Nephron progenitor cell (in vitro differentiated cells): ENCODE data around the gene INPP5J.

ENCODE experiments used
- DNase-seq: peaks from one replicate; pipeline ENCODE4 v3.0.0; 2021
- H3K27ac Mint-ChIP-seq: 2 replicates; pipeline ENCODE4 v1.8.0; 2021; ENCODE audit warnings: mild to moderate bottlenecking, moderate library complexity, mixed read lengths
- H3K27me3 Mint-ChIP-seq: 2 replicates; pipeline ENCODE4 v1.8.0; 2021; ENCODE audit warnings: mild to moderate bottlenecking, low read depth, mixed read lengths; ENCODE audit not compliant: poor library complexity
- H3K36me3 Mint-ChIP-seq: 2 replicates; pipeline ENCODE4 v1.8.0; 2021; ENCODE audit warnings: low read depth, mixed read lengths
- H3K4me1 Mint-ChIP-seq: 2 replicates; pipeline ENCODE4 v1.8.0; 2021; ENCODE audit warnings: mixed read lengths
- H3K4me3 Mint-ChIP-seq: 2 replicates; pipeline ENCODE4 v1.8.0; 2021; ENCODE audit warnings: mild to moderate bottlenecking, moderate library complexity, mixed read lengths
- H3K9me3 Mint-ChIP-seq: 2 replicates; pipeline ENCODE4 v1.8.0; 2021; ENCODE audit warnings: mild to moderate bottlenecking, moderate library complexity, mixed read lengths
- CTCF ChIP-seq: fragments of 200-600 bp; sonication (generic); IDR thresholded peaks from 2 replicates; pipeline ENCODE4 v1.5.0; 2021; ENCODE audit warnings: antibody characterized with exemption

Gene INPP5J

GRCh38 chr22:31091106-31091975 is 31.4 kb upstream of the INPP5J start:
- no peak for DNase-seq
- no peaks in the 10 kb centered on the region for H3K9me3 Mint-ChIP-seq
- no peaks in the 10 kb centered on the region for H3K4me1 Mint-ChIP-seq
- no peak overlapping the region for H3K4me3 Mint-ChIP-seq
- H3K27me3 Mint-ChIP-seq: no peaks in the 10 kb centered on the region
- H3K36me3 Mint-ChIP-seq: peaks cover 25% of the 10 kb centered on the region
- H3K27ac Mint-ChIP-seq: no peak overlapping the region
- TF ChIP-seq CTCF: no peak

- DNase-seq: no peak
- no peak overlapping the region for H3K4me3 Mint-ChIP-seq
- no peaks in the 10 kb centered on the region for H3K9me3 Mint-ChIP-seq
- no peaks in the 10 kb centered on the region for H3K27me3 Mint-ChIP-seq
- TF ChIP-seq CTCF: no peak
- peaks cover 4% of the 10 kb centered on the region for H3K4me1 Mint-ChIP-seq
- H3K27ac Mint-ChIP-seq: no peak overlapping the region
- peaks cover 25% of the 10 kb centered on the region for H3K36me3 Mint-ChIP-seq
Observed at GRCh38 chr22:31092161-31092560, 30.6 kb upstream of the INPP5J start.

GRCh38 chr22:31093086-31093850 is 29.5 kb upstream of the INPP5J start:
- H3K36me3 Mint-ChIP-seq: peaks cover 25% of the 10 kb centered on the region
- no peak overlapping the region for H3K4me3 Mint-ChIP-seq
- no peak overlapping the region for H3K27ac Mint-ChIP-seq
- no peak for DNase-seq
- no peak for TF ChIP-seq CTCF
- H3K9me3 Mint-ChIP-seq: no peaks in the 10 kb centered on the region
- no peaks in the 10 kb centered on the region for H3K27me3 Mint-ChIP-seq
- peaks cover 12% of the 10 kb centered on the region for H3K4me1 Mint-ChIP-seq

GRCh38 chr22:31094021-31094551 is 28.7 kb upstream of the INPP5J start:
- Mint-ChIP-seq H3K27me3 (no peaks in the 10 kb centered on the region), H3K4me3 (no peak overlapping the region), H3K4me1 (peaks cover 16% of the 10 kb centered on the region), H3K27ac (no peak overlapping the region), H3K36me3 (peaks cover 23% of the 10 kb centered on the region), H3K9me3 (no peaks in the 10 kb centered on the region)
- no peak for TF ChIP-seq CTCF
- no peak for DNase-seq

- Mint-ChIP-seq H3K27me3 (no peaks in the 10 kb centered on the region), H3K9me3 (no peaks in the 10 kb centered on the region), H3K27ac (no peak overlapping the region), H3K4me3 (no peak overlapping the region), H3K36me3 (peaks cover 22% of the 10 kb centered on the region), H3K4me1 (peaks cover 16% of the 10 kb centered on the region)
- TF ChIP-seq CTCF: no peak
- no peak for DNase-seq
Observed at GRCh38 chr22:31094741-31095140, 28.0 kb upstream of the INPP5J start.
